ENCODE data around the gene DMRT3.

DNA sequence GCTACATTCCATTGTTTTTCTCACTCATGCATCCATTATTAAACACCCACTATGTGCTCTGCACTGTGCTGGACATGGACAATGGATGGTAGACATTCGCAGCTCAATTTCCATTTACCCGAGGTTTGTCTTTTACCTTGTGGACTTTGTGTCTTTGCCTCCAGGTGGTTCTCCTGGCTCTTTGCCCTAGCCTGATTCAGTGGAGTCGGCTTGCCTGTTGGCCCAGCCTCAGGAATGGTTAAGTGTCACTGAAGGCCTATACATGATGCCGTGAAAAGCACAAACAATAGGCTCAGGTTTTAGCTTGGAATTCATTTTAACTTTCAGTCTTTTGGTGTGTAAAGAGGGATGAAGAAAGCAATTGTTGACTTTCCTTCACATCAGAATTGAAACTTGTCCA lies 16.5 kb upstream of the DMRT3 start:
- TF ChIP-seq POLR2A (IDR thresholded peaks at IDR 0.05; ENCODE audit: low read depth, low read length) (no peak), POLR2AphosphoS5 (IDR thresholded peaks at IDR 0.05; ENCODE audit: low read depth, low read length) (no peak)
